Activated gamma-delta T cell (primary cell): ENCODE results near the gene PRKCA.

ENCODE experiments used
- DNase-seq: peaks from one replicate; lab custom pipeline; 2025; lab: John Stamatoyannopoulos, UW

Gene PRKCA

GRCh38 chr17:66518677-66519076 lies 216.3 kb downstream of the PRKCA start:
- DNase-seq = no peak

GRCh38 chr17:66519154-66519553 lies 216.7 kb downstream of the PRKCA start:
- DNase-seq = no peak

- DNase-seq = no peak
These were observed 218.6 kb downstream of the PRKCA start for GRCh38 chr17:66520999-66521398.

GRCh38 chr17:66522591-66523272 lies 220.3 kb downstream of the PRKCA start:
- no peak for DNase-seq

- no peak for DNase-seq
These were observed 221.2 kb downstream of the PRKCA start for GRCh38 chr17:66523378-66524200.

GRCh38 chr17:66524877-66525276 lies 222.5 kb downstream of the PRKCA start:
- no peak for DNase-seq

- no peak for DNase-seq
These were observed 222.9 kb downstream of the PRKCA start for GRCh38 chr17:66525338-66525737.

- no peak for DNase-seq
These were observed 224.4 kb downstream of the PRKCA start for GRCh38 chr17:66526827-66527226.

- no peak for DNase-seq
These were observed 224.9 kb downstream of the PRKCA start for GRCh38 chr17:66527335-66527734.

GRCh38 chr17:66531851-66532295 lies 229.5 kb downstream of the PRKCA start:
- DNase-seq = no peak

GRCh38 chr17:66533572-66533971 lies 231.2 kb downstream of the PRKCA start:
- DNase-seq = no peak

- no peak for DNase-seq
These were observed 231.6 kb downstream of the PRKCA start for GRCh38 chr17:66533986-66534385.

GRCh38 chr17:66535611-66536010 lies 233.2 kb downstream of the PRKCA start:
- DNase-seq = no peak

GRCh38 chr17:66537502-66537901 lies 235.1 kb downstream of the PRKCA start:
- DNase-seq = no peak

- no peak for DNase-seq
These were observed 236.4 kb downstream of the PRKCA start for GRCh38 chr17:66538776-66539175.

- no peak for DNase-seq
These were observed 237.8 kb downstream of the PRKCA start for GRCh38 chr17:66540131-66540781.

GRCh38 chr17:66541461-66542128 lies 239.2 kb downstream of the PRKCA start:
- no peak for DNase-seq

- no peak for DNase-seq
These were observed 239.9 kb downstream of the PRKCA start for GRCh38 chr17:66542129-66542966.

- DNase-seq = no peak
These were observed 240.6 kb downstream of the PRKCA start for GRCh38 chr17:66542967-66543520.

- no peak for DNase-seq
These were observed 241.1 kb downstream of the PRKCA start for GRCh38 chr17:66543526-66543925.

- no peak for DNase-seq
These were observed 243.5 kb downstream of the PRKCA start for GRCh38 chr17:66545918-66546317.
